ENCODE measurements around the gene HSPA1A. TPM values are rescaled to one million over a fixed set of nuclear protein-coding genes. Genes with fewer than 3 reads are reported as not detected.

The HSPA1A gene
- total RNA-seq, 1 experiment from 2014 or later: 57.2 TPM

- POLR2A ChIA-PET: interaction anchor here (0.6 kb wide), 1 partner anchor 143 kb away, joined by 3 read pairs; no protein-coding TSS in a partner anchor
- H3K4me1 Mint-ChIP-seq: peaks cover 51% of the 10 kb centered on the region
- CTCF ChIA-PET: interaction anchor here (0.6 to 1.6 kb wide), 2 partner anchors 11 to 143 kb away, joined by 3 to 4 read pairs; no protein-coding TSS in a partner anchor
- H3K9me3 Mint-ChIP-seq: no peaks in the 10 kb centered on the region
- no peaks in the 10 kb centered on the region for H3K36me3 Mint-ChIP-seq
- ATAC-seq (no peak), DNase-seq (ENCODE audit: low spot score) (no peak)
- no peaks in the 10 kb centered on the region for H3K27me3 Mint-ChIP-seq (ENCODE audit: low read depth)
- peak overlapping the region; percentile 75 for H3K4me3 Mint-ChIP-seq
- peak overlapping the region; percentile 99 for H3K27ac Mint-ChIP-seq
- TF ChIP-seq PREB (CRISPR knock-in tag; IDR thresholded peaks at IDR 0.05; ENCODE audit: borderline replicate concordance) (no peak), ZNF532 (CRISPR knock-in tag; IDR thresholded peaks at IDR 0.05; ENCODE audit: borderline replicate concordance) (no peak), JUN (CRISPR knock-in tag; IDR thresholded peaks at IDR 0.05) (no peak), ZBTB21 (CRISPR knock-in tag; IDR thresholded peaks at IDR 0.05; ENCODE audit: borderline replicate concordance) (no peak), GTF2I (CRISPR knock-in tag; conservative IDR thresholded peaks at IDR 0.05) (no peak), NR3C1 (CRISPR knock-in tag; conservative IDR thresholded peaks at IDR 0.05; ENCODE audit: low read depth) (no peak), RELA (CRISPR knock-in tag; IDR thresholded peaks at IDR 0.05; ENCODE audit: borderline replicate concordance) (no peak), FOXP4 (CRISPR knock-in tag; IDR thresholded peaks at IDR 0.05) (no peak)
Measured at GRCh38 chr6:31825553-31825952, 10.2 kb downstream of the HSPA1A start.

- Mint-ChIP-seq H3K27ac (peak overlapping the region; percentile 99), H3K4me3 (peak overlapping the region; percentile 75), H3K36me3 (no peaks in the 10 kb centered on the region), H3K9me3 (no peaks in the 10 kb centered on the region), H3K4me1 (peaks cover 46% of the 10 kb centered on the region), H3K27me3 (ENCODE audit: low read depth) (no peaks in the 10 kb centered on the region)
- DNase-seq (ENCODE audit: low spot score) (peak; percentile 62), ATAC-seq (peak; percentile 20)
- CTCF ChIA-PET: interaction anchor here (0.7 to 2.3 kb wide), 13 partner anchors 12 to 166 kb away, joined by 3 to 16 read pairs (median 4); partner anchors contain the start of genes C6orf47, HSPA1A, HSPA1L and LSM2
- POLR2A ChIA-PET: interaction anchor here (0.6 to 2.3 kb wide), 27 partner anchors 9 to 285 kb away, joined by 3 to 23 read pairs (median 6); partner anchors contain the start of genes ABHD16A, BAG6, C6orf47 and CLIC1
- TF ChIP-seq EMX1 (CRISPR knock-in tag; IDR thresholded peaks at IDR 0.05): no peak
- no peak for TF ChIP-seq HMGA2 (CRISPR knock-in tag; IDR thresholded peaks at IDR 0.05)
- TF ChIP-seq KAT7 (CRISPR knock-in tag; IDR thresholded peaks at IDR 0.05; ENCODE audit: borderline replicate concordance): no peak
- no peak for TF ChIP-seq ERG (CRISPR knock-in tag; IDR thresholded peaks at IDR 0.05)
- no peak for TF ChIP-seq IRF1 (CRISPR knock-in tag; IDR thresholded peaks at IDR 0.05)
- no peak for TF ChIP-seq FOXP4 (CRISPR knock-in tag; IDR thresholded peaks at IDR 0.05)
- TF ChIP-seq GTF2I (CRISPR knock-in tag; conservative IDR thresholded peaks at IDR 0.05): no peak
Measured at GRCh38 chr6:31826793-31827285, 11.5 kb downstream of the HSPA1A start.

All from WTC11 (cell line).